Stimulated activated memory B cell treated with anti-CD40 and anti-IgM and Interleukin-4, amounts not matched to agents 10 μg/mL and 1 μg/mL and 100 μg/mL, for 72 hours (primary cell): Measurements from ENCODE around the gene PDE1C.

Source experiments
- ATAC-seq: fragments of 150-1000 bp; cut with Tn5 transposase; 2 replicates; pipeline ENCODE4 v1.10.0; 2021
- H3K27ac Mint-ChIP-seq: one replicate; pipeline ENCODE4 v1.8.0; 2022; ENCODE audit warnings: mild to moderate bottlenecking, mixed read lengths
- H3K27me3 Mint-ChIP-seq: one replicate; pipeline ENCODE4 v1.8.0; 2022; ENCODE audit warnings: mixed read lengths
- H3K36me3 Mint-ChIP-seq: one replicate; pipeline ENCODE4 v1.8.0; 2022; ENCODE audit warnings: mixed read lengths
- H3K4me1 Mint-ChIP-seq: one replicate; pipeline ENCODE4 v1.8.0; 2022; ENCODE audit warnings: mixed read lengths
- H3K4me3 Mint-ChIP-seq: one replicate; pipeline ENCODE4 v1.8.0; 2022; ENCODE audit warnings: mild to moderate bottlenecking, moderate library complexity, mixed read lengths
- H3K9me3 Mint-ChIP-seq: one replicate; pipeline ENCODE4 v1.8.0; 2022; ENCODE audit warnings: mixed read lengths

Gene PDE1C

GRCh38 chr7:32070406-32071360, at the start of gene PDE1C:
Gene PDE1C, minus strand, starts transcription at chr7:32070407.
- no peak for ATAC-seq
- H3K36me3 Mint-ChIP-seq: no peaks in the 10 kb centered on the region
- no peak within 1 kb of the TSS for H3K27ac Mint-ChIP-seq
- no peaks in the 10 kb centered on the region for H3K4me1 Mint-ChIP-seq
- no peaks in the 10 kb centered on the region for H3K9me3 Mint-ChIP-seq
- H3K27me3 Mint-ChIP-seq: peaks cover 23% of the 10 kb centered on the region
- no peak within 1 kb of the TSS for H3K4me3 Mint-ChIP-seq

GRCh38 chr7:32119790-32120196, 49.6 kb upstream of the PDE1C start:
- ATAC-seq: no peak
- Mint-ChIP-seq H3K4me3 (no peak overlapping the region), H3K27me3 (no peaks in the 10 kb centered on the region), H3K9me3 (peaks cover 11% of the 10 kb centered on the region), H3K4me1 (no peaks in the 10 kb centered on the region), H3K27ac (no peak overlapping the region), H3K36me3 (no peaks in the 10 kb centered on the region)

GRCh38 chr7:32117837-32118236, 47.6 kb upstream of the PDE1C start:
- Mint-ChIP-seq H3K27me3 (no peaks in the 10 kb centered on the region), H3K36me3 (no peaks in the 10 kb centered on the region), H3K27ac (no peak overlapping the region), H3K4me1 (no peaks in the 10 kb centered on the region), H3K4me3 (no peak overlapping the region), H3K9me3 (peaks cover 3% of the 10 kb centered on the region)
- ATAC-seq: no peak

DNA sequence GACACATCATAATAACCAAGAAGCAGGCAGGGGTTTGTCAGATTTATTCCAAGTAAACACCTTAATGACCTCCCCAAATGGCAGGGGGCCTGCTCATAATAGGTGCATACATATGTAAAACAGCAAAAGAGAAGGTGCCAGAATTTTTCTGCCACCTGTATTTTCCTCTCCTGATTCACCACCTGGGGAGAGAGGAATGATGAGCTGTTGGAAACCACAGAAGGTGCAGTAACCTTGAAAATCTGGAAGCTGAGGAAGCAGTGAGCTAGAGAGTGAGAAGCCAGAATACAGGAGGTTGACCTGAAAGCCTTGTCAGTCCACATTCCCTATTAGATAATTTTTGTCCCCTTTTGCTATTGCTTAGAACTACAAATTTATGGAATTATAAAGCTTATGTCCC, 46.2 kb upstream of the PDE1C start:
- Mint-ChIP-seq H3K4me1 (no peaks in the 10 kb centered on the region), H3K27me3 (no peaks in the 10 kb centered on the region), H3K9me3 (peaks cover 3% of the 10 kb centered on the region), H3K4me3 (no peak overlapping the region), H3K36me3 (no peaks in the 10 kb centered on the region), H3K27ac (no peak overlapping the region)
- no peak for ATAC-seq

- H3K27me3 Mint-ChIP-seq: no peaks in the 10 kb centered on the region
- H3K27ac Mint-ChIP-seq: no peak overlapping the region
- no peak overlapping the region for H3K4me3 Mint-ChIP-seq
- peaks cover 3% of the 10 kb centered on the region for H3K9me3 Mint-ChIP-seq
- no peaks in the 10 kb centered on the region for H3K4me1 Mint-ChIP-seq
- H3K36me3 Mint-ChIP-seq: no peaks in the 10 kb centered on the region
- ATAC-seq: no peak
Observed at GRCh38 chr7:32115831-32116230, 45.6 kb upstream of the PDE1C start.

GRCh38 chr7:32108651-32109050, 38.4 kb upstream of the PDE1C start:
- H3K27ac Mint-ChIP-seq: no peak overlapping the region
- H3K9me3 Mint-ChIP-seq: peaks cover 20% of the 10 kb centered on the region
- no peak for ATAC-seq
- no peaks in the 10 kb centered on the region for H3K36me3 Mint-ChIP-seq
- no peaks in the 10 kb centered on the region for H3K27me3 Mint-ChIP-seq
- no peak overlapping the region for H3K4me3 Mint-ChIP-seq
- no peaks in the 10 kb centered on the region for H3K4me1 Mint-ChIP-seq

- ATAC-seq: no peak
- Mint-ChIP-seq H3K4me3 (no peak overlapping the region), H3K27ac (no peak overlapping the region), H3K4me1 (no peaks in the 10 kb centered on the region), H3K36me3 (no peaks in the 10 kb centered on the region), H3K9me3 (peaks cover 19% of the 10 kb centered on the region), H3K27me3 (no peaks in the 10 kb centered on the region)
Observed at GRCh38 chr7:32104766-32105165, 34.6 kb upstream of the PDE1C start.

GRCh38 chr7:32103361-32103760, 33.2 kb upstream of the PDE1C start:
- H3K9me3 Mint-ChIP-seq: peaks cover 19% of the 10 kb centered on the region
- no peaks in the 10 kb centered on the region for H3K27me3 Mint-ChIP-seq
- no peak overlapping the region for H3K27ac Mint-ChIP-seq
- H3K36me3 Mint-ChIP-seq: no peaks in the 10 kb centered on the region
- ATAC-seq: no peak
- H3K4me1 Mint-ChIP-seq: no peaks in the 10 kb centered on the region
- no peak overlapping the region for H3K4me3 Mint-ChIP-seq

DNA sequence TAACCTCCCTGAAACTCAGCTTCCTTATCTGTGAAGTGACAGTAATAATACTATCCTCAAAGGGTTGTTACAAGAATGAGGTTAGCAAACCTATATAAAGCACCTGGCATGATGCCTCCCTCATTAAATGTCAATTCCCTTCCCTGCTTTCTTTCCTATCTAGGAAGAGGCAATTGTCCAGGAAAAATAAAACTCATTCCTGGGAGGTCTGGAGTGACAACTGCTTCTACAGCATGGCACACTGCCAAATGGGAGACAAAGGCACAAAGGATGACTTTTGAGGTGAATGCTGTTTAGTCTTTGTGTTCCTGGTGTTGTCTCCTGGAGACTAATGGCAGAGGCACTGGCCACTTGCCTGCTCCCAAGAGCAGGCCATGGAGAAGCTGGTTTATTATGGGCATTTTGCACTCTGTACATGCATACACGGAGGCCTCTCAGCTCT, 32.2 kb upstream of the PDE1C start:
- Mint-ChIP-seq H3K9me3 (peaks cover 16% of the 10 kb centered on the region), H3K27ac (no peak overlapping the region), H3K27me3 (no peaks in the 10 kb centered on the region), H3K4me1 (no peaks in the 10 kb centered on the region), H3K4me3 (no peak overlapping the region), H3K36me3 (no peaks in the 10 kb centered on the region)
- no peak for ATAC-seq

GRCh38 chr7:32100407-32100907, 30.2 kb upstream of the PDE1C start:
- Mint-ChIP-seq H3K4me1 (no peaks in the 10 kb centered on the region), H3K27ac (no peak overlapping the region), H3K27me3 (no peaks in the 10 kb centered on the region), H3K9me3 (peaks cover 5% of the 10 kb centered on the region), H3K4me3 (no peak overlapping the region), H3K36me3 (no peaks in the 10 kb centered on the region)
- ATAC-seq: no peak

DNA sequence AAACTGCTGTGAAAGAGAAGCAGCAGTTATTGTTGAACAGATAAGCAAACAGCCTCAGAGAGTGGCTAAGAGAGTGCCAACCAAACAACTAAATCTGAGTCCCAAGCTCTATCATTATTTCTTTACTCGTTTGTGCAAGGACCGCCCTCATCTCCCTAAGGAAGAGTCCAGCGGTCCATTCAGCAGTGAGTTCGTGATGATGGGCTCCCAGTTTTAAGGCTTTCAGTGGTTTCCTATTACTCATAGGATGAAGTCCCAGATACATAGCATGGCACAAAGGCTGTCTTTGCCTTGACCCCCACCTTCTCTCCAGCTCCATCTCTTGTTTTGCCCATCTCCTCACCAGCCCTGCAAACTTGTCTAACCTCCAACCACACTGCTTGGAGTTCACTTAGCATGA, 24.3 kb upstream of the PDE1C start:
- H3K9me3 Mint-ChIP-seq: peaks cover 3% of the 10 kb centered on the region
- no peak overlapping the region for H3K27ac Mint-ChIP-seq
- no peak overlapping the region for H3K4me3 Mint-ChIP-seq
- H3K36me3 Mint-ChIP-seq: no peaks in the 10 kb centered on the region
- no peak for ATAC-seq
- H3K4me1 Mint-ChIP-seq: no peaks in the 10 kb centered on the region
- no peaks in the 10 kb centered on the region for H3K27me3 Mint-ChIP-seq

GRCh38 chr7:32093415-32094408, 23.5 kb upstream of the PDE1C start:
- H3K4me3 Mint-ChIP-seq: no peak overlapping the region
- H3K9me3 Mint-ChIP-seq: peaks cover 3% of the 10 kb centered on the region
- H3K4me1 Mint-ChIP-seq: no peaks in the 10 kb centered on the region
- H3K27me3 Mint-ChIP-seq: no peaks in the 10 kb centered on the region
- no peak overlapping the region for H3K27ac Mint-ChIP-seq
- H3K36me3 Mint-ChIP-seq: no peaks in the 10 kb centered on the region
- ATAC-seq: no peak

DNA sequence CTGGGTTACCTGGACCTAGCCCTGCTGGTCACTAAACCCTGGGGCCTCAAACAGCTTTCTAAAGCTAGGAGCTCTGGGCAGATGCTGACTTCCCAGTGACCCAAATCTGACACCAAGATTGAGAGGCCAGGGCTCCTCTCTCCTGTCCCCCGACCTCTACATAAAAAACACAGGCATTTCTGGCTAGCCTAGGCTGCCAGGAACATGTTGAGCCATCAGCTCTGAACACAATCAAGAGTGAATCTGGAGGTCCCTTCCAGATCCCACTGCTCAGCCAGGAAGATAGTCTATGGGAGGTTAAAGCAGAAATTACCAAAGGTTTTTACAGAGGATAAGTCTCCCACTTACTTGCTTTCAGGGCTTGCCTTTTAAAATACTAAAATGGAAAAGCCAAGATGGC, 22.1 kb upstream of the PDE1C start:
- Mint-ChIP-seq H3K9me3 (peaks cover 3% of the 10 kb centered on the region), H3K27ac (no peak overlapping the region), H3K4me3 (no peak overlapping the region), H3K36me3 (no peaks in the 10 kb centered on the region), H3K4me1 (no peaks in the 10 kb centered on the region), H3K27me3 (no peaks in the 10 kb centered on the region)
- ATAC-seq: no peak

DNA sequence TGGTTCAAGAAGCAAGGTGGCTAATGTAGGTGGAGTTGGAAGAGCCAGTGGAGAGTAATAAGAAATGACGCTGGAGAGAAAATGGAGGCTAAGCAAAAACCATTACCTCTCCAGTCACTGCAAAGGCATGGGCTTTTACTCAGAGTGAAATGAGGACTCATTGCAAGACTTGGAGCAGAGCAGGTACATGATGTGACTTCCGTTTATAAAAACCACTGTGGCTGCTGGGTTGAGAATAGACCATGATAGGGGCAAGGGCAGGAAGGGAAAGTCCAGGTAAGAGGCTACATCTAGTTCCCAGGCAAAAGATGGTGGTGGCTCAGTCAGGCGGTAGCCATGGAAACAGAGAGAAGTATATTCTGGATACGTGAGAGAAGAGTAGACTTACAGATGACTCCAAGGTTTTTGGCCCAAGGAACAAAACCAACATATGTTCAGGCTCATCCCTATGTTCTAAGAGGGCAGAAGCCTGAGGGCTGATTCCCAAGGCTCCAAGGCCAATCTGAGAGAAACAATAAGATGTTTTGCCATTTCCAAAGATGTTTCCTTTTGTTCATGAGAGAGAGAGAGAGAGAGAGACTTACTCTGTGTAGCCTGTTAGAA, 21.5 kb upstream of the PDE1C start:
- no peaks in the 10 kb centered on the region for H3K27me3 Mint-ChIP-seq
- no peak for ATAC-seq

DNA sequence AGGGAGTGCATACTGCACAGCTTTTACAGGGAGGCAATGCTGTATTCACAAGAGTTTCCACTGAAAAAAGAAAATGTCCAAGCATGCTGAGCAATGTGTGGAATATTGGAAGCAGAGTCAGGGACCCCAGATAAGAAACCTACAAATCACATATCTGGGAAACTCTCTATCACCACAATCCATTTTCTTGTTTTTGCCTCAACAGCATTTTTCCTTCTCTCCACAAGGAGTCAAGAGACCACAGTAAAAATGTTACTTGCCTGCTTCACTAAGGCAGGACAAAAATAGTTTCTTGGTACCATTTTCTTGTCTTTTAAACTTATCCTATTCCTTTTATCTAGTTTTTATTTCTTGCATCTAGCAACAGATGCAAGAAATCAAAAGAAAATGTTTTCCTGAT, 19.5 kb upstream of the PDE1C start:
- Mint-ChIP-seq H3K36me3 (no peaks in the 10 kb centered on the region), H3K4me3 (no peak overlapping the region), H3K4me1 (no peaks in the 10 kb centered on the region), H3K27me3 (no peaks in the 10 kb centered on the region), H3K27ac (no peak overlapping the region), H3K9me3 (peaks cover 3% of the 10 kb centered on the region)
- ATAC-seq: no peak

More for the DNA sequence above, 21.5 kb upstream of the PDE1C start:
- Mint-ChIP-seq H3K27ac (no peak overlapping the region), H3K36me3 (no peaks in the 10 kb centered on the region), H3K4me1 (no peaks in the 10 kb centered on the region), H3K9me3 (peaks cover 3% of the 10 kb centered on the region), H3K4me3 (no peak overlapping the region)
